ENCODE results near the gene SPDYE6. TPM values are rescaled to one million over a fixed set of nuclear protein-coding genes. Genes with fewer than 3 reads are reported as not detected.
A peak's percentile ranks its signal among the peaks of the same experiment; 100 is the strongest.

SPDYE6 gene
- total RNA-seq, 1 experiment from 2014 or later: not detected

- no peak for TF ChIP-seq CTCF (IDR thresholded peaks at IDR 0.05; ENCODE audit: unreplicated experiment)
- DNase-seq (ENCODE audit: unreplicated experiment): no peak
- Mint-ChIP-seq H3K4me3 (ENCODE audit: unreplicated experiment) (no peak overlapping the region), H3K9me3 (ENCODE audit: unreplicated experiment) (no peaks in the 10 kb centered on the region), H3K36me3 (ENCODE audit: insufficient read depth, unreplicated experiment) (peaks cover 10% of the 10 kb centered on the region), H3K4me1 (ENCODE audit: insufficient read depth, unreplicated experiment) (peaks cover 5% of the 10 kb centered on the region), H3K27ac (ENCODE audit: low read depth, unreplicated experiment) (no peak overlapping the region), H3K27me3 (ENCODE audit: insufficient read depth, unreplicated experiment) (no peaks in the 10 kb centered on the region)
- intact Hi-C loops (cut with micrococcal nuclease): no loop called here
- no TSS peak for BruUV-seq (replicated peaks)
- CTCF ChIA-PET: no interaction called here
- POLR2A ChIA-PET: no interaction called here
Measured at GRCh38 chr7:102319671-102320070, 36.6 kb downstream of the SPDYE6 start.

- H3K9me3 Mint-ChIP-seq (ENCODE audit: unreplicated experiment): no peaks in the 10 kb centered on the region
- peaks cover 14% of the 10 kb centered on the region for H3K36me3 Mint-ChIP-seq (ENCODE audit: insufficient read depth, unreplicated experiment)
- H3K27ac Mint-ChIP-seq (ENCODE audit: low read depth, unreplicated experiment): no peak overlapping the region
- peak; percentile 90 for DNase-seq (ENCODE audit: unreplicated experiment)
- H3K27me3 Mint-ChIP-seq (ENCODE audit: insufficient read depth, unreplicated experiment): no peaks in the 10 kb centered on the region
- ChIA-PET POLR2A (no interaction called here), CTCF (interaction anchor here (0.5 to 0.6 kb wide), 2 partner anchors 10 to 984 kb away, joined by 3 read pairs; no protein-coding TSS in a partner anchor)
- TF ChIP-seq CTCF (IDR thresholded peaks at IDR 0.05; ENCODE audit: unreplicated experiment): no peak
- H3K4me3 Mint-ChIP-seq (ENCODE audit: unreplicated experiment): no peak overlapping the region
- no TSS peak for BruUV-seq (replicated peaks)
- intact Hi-C loops (cut with micrococcal nuclease): no loop called here
- peaks cover 5% of the 10 kb centered on the region for H3K4me1 Mint-ChIP-seq (ENCODE audit: insufficient read depth, unreplicated experiment)
Measured at GRCh38 chr7:102318482-102318971, 37.7 kb downstream of the SPDYE6 start.

- BruUV-seq (replicated peaks): no TSS peak
- CTCF ChIA-PET: interaction anchor here (0.6 kb wide), 1 partner anchor 252 kb away, joined by 3 read pairs; no protein-coding TSS in a partner anchor
- POLR2A ChIA-PET: no interaction called here
- Mint-ChIP-seq H3K36me3 (ENCODE audit: insufficient read depth, unreplicated experiment) (peaks cover 14% of the 10 kb centered on the region), H3K27ac (ENCODE audit: low read depth, unreplicated experiment) (no peak overlapping the region), H3K27me3 (ENCODE audit: insufficient read depth, unreplicated experiment) (no peaks in the 10 kb centered on the region), H3K4me3 (ENCODE audit: unreplicated experiment) (no peak overlapping the region), H3K9me3 (ENCODE audit: unreplicated experiment) (no peaks in the 10 kb centered on the region), H3K4me1 (ENCODE audit: insufficient read depth, unreplicated experiment) (peaks cover 5% of the 10 kb centered on the region)
- DNase-seq (ENCODE audit: unreplicated experiment): no peak
- intact Hi-C loops (cut with micrococcal nuclease): no loop called here
- no peak for TF ChIP-seq CTCF (IDR thresholded peaks at IDR 0.05; ENCODE audit: unreplicated experiment)
Measured at GRCh38 chr7:102317231-102318059, 38.8 kb downstream of the SPDYE6 start.

GRCh38 chr7:102313997-102314780 lies 42.1 kb downstream of the SPDYE6 start:
- ChIA-PET POLR2A (no interaction called here), CTCF (no interaction called here)
- no peak overlapping the region for H3K4me3 Mint-ChIP-seq (ENCODE audit: unreplicated experiment)
- BruUV-seq (replicated peaks): no TSS peak
- no peak for DNase-seq (ENCODE audit: unreplicated experiment)
- peaks cover 14% of the 10 kb centered on the region for H3K36me3 Mint-ChIP-seq (ENCODE audit: insufficient read depth, unreplicated experiment)
- intact Hi-C loops (cut with micrococcal nuclease): no loop called here
- H3K9me3 Mint-ChIP-seq (ENCODE audit: unreplicated experiment): no peaks in the 10 kb centered on the region
- no peak overlapping the region for H3K27ac Mint-ChIP-seq (ENCODE audit: low read depth, unreplicated experiment)
- H3K27me3 Mint-ChIP-seq (ENCODE audit: insufficient read depth, unreplicated experiment): no peaks in the 10 kb centered on the region
- TF ChIP-seq CTCF (IDR thresholded peaks at IDR 0.05; ENCODE audit: unreplicated experiment): no peak
- peaks cover 5% of the 10 kb centered on the region for H3K4me1 Mint-ChIP-seq (ENCODE audit: insufficient read depth, unreplicated experiment)
